GM11168 (cell line): Measurements from ENCODE around the gene PIK3C2G.
"Not testable (repeated sequence)": the region's sequence is repeated elsewhere in the genome, so short reads cannot be mapped to it uniquely, and the experiment has no call there.

Experiments
- in situ Hi-C: fragments of 300-500 bp; cut with MboI; formaldehyde crosslinking; loops from one replicate; pipeline ENCODE4 v1.12.0; 2022; ENCODE audit warnings: low sequenced_read_pairs; ENCODE audit not compliant: unreplicated experiment

PIK3C2G gene

DNA sequence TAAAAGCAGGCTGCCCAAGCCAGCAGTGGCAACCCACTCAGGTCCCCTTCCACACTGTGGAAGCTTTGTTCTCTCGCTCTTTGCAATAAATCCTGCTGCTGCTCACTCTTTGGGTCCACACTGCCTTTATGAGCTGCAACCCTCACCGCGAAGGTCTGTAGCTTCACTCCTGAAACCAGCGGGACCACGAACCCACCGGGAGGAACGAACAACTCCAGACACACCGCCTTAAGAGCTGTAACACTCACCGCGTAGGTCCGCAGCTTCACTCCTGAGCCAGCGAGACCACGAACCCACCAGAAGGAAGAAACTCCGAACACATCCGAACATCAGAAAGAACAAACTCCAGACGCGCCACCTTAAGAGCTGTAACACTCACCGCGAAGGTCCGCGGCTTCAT lies 239.4 kb downstream of the PIK3C2G start:
- in situ Hi-C loops = not testable (repeated sequence)

DNA sequence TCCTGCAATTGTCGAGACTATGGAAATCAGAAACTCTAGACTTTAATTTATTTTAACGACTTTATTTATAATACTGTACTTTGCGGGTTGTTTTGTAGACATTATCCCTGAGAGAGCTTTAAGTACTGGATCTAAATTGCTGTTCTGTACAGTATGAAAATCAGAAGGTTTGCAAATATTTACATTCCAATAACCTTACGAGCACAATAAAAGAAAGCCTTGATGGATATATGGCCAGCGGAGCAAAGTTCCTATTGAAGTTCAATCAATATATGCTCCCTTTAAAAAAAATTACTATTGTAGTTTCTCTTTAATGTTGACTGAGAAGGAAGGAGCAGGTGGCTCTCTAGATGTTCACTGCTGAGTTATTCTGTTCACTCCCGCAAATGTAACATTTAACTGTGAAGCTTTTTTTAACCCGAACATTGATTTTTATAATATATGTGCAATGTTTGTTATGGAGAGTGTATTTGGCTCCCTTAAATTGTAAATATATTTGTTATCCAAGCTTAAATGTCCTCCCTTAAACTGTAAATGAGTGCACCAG lies 241.2 kb downstream of the PIK3C2G start:
- in situ Hi-C loops = no loop called here

DNA sequence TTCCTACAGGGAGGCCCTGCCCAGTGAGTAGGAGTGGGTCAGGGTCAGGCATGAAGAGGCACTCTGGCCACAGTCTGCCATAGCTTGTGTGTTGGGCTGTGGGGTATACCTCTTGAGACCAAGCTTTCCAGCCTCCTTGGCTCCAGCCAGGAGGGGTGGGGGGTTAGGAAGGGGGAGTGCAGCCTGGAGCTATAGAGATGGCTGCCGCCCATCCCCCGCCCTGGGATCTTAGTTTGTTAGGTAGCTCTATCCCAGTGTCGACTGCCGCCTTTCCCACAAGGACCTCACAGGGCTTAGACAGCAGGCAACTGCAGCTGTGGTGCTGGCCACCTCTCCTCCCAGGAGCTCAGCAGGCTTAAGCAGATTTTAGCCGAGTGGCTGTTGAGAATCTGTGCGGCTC lies 260.1 kb downstream of the PIK3C2G start:
- in situ Hi-C loops = no loop called here

DNA sequence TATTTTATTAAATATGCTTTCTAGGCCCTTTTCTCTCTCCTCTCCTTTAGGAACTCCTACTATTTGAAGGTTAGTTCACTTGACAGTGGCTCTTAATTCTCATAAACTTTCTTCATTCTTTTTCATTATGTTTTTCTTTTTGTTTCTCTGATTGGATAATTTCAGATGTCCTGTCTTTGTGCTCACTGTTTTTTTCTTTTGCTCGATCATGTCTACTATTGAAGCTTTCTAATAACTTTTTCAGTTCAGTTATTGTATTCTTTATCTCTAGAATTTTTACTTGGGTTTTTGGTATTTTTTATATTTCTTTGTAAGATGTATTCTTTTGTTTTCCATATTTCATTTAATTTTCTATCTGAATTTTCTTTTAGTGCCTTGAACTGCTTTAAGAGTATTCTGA lies 261.5 kb downstream of the PIK3C2G start:
- in situ Hi-C loops = no loop called here

DNA sequence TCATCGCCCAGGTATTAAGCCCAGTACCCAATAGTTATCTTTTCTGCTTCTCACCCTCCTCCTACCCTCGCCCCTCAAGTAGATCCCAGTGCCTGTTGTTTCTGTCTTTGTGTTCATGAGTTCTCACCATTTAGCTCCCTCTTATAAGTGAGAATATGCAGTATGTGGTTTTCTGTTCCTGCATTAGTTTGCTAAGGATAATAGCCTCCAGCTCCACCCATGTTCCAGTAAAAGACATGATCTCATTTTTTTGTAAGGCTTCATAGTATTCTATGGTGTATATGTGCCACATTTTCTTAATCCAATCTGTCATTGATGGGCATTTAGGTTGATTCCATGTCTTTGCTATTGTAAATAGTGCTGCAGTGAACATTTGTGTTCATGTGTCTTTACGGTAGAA lies 281.2 kb downstream of the PIK3C2G start:
- in situ Hi-C loops = not testable (repeated sequence)

DNA sequence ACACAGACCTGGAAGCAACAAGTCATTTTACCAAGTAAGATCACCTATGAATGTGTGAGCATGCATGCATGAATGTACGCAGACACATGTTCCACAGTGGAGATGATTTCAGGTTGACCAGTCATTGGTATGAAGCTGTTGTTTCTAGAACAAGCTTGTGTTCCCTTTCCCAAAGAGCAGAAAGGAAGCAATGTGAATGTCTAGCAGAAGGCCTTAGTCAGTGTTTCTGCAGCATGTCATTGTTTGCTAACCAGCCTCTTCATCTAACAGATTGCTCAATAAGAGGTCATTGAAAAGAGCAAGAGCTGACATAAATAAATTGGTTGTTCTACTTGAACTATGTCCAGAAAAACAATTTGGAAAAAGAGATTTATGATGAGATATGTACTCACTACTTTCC lies 285.1 kb downstream of the PIK3C2G start:
- in situ Hi-C loops = no loop called here

DNA sequence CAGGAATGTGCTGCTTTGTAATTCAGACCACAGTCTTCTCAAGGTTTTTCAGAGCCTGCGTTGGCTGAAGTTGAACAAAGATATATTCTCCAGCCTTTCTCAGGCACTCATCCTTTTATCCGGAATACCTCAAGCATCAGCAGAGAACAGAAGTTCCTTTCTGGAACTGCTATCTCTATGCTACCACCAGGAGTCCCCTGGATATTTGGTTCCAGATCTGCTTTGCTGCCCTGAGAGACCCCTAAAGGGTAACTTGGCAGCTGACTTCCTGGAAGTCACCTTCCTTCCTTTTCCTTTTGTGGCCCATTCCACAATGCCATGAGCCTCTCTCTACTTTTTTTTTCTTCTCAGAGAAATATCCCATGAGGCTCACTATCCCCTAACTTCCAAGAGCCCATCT lies 288.3 kb downstream of the PIK3C2G start:
- in situ Hi-C loops = no loop called here

DNA sequence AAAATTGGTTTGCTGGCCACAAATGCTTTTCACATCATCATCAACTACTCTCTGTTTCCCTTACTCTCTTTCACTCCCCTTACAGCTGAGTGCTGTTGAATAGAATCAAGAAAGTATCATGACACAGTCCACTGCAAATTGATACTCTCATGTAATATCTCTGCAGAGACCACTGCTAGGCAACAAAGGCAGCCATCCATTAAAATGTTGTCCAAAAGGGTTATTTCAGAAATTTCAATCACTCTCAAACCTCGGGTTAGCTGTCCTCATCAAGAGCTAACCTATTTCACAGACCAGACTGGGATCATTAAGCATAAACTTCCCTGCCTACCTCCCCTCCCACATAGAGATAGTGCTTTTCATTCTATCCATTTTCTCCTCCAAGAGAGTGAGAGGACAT lies 289.8 kb downstream of the PIK3C2G start:
- in situ Hi-C loops = no loop called here

DNA sequence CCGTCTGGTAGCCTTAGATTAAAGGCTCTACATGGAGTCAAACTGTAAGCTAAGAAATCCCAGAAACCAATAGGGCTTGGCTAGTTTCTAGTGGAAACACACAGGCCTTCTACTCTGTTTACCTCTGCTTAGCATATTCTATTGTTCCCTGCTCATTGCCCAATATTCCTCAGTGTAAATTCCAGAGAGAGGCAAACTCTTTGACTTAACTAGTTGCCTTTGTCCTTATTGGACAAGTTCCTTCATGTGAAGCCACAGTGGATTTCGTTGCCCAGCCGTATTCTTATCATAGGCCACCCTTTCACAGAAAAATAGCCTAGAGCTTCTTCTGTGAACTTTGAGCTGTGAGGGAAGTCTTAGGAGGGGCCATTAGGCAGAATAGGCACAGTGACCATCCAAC lies 290.4 kb downstream of the PIK3C2G start:
- in situ Hi-C loops = no loop called here

DNA sequence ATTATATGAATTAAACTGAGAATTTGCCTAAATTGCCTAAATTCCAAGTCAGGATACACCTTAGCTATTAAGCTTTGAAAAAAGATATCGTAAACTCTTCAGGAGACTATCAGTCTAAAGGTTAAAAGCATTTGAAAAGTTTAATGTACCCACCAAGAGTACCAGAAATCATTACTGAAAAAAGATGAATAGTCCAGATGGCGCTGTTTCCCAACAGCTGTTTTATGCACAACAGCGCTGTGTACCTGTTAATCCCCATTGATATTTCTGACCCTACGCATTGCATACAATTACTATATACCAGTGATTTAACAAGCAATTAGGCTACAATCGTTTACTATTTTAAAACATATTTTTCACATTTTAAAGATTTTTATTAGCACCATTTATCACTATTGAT lies 291.5 kb downstream of the PIK3C2G start:
- in situ Hi-C loops = no loop called here

DNA sequence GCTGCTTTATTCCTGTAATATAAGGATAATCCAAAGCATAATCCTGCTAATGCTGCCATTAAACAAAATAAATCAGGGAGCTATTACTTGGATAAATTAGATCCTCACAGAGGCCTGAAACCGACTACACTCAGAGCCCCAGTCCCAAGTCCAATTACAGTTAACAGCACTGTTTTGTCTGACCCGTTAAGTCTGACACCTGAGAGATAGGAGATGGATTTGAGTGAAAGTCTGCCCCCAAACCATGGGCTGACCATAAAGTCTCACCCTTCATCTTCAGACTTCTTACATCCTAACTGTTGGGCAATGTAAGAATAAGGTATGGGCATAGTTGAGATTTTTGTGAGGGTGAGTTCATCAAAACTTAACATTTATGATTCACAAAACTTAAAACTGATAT lies 294.8 kb downstream of the PIK3C2G start:
- in situ Hi-C loops = no loop called here

DNA sequence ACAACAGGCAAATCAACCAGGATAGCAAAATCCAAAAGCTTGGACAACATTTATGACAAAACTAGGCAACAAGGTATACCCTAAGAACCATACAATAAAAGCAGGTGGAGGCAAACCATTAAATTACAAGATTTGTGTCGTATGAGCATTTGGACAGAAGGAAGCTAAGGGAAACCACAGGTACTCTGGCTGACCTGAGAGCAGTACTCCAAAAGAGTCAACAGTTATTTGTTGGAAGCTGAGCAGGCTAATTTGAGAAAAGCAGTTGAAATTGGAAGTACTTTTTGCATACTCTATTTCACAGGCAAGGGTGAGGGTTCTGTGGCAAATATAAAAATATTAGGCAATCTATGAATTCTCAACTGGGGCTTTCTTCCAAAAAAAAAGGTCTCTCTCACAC lies 297.9 kb downstream of the PIK3C2G start:
- in situ Hi-C loops = no loop called here

DNA sequence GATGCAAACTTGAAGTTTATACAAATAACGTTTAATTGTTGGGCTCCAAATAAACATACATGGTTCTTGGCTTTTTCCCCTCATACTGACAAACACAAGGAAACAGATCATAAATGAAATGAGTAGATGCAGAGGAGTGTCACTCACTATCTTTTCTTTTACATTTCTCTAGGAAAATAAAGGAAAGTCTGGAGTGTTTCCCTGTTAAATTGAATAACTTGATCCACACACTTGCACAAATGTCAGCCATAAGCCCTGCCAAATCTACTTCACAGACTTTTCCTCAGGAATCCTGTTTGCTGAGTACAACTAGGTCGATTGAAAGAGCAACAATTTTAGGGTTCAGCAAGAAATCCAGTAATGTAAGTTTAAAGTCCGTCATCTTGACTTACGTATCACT lies 301.2 kb downstream of the PIK3C2G start:
- in situ Hi-C loops = no loop called here

DNA sequence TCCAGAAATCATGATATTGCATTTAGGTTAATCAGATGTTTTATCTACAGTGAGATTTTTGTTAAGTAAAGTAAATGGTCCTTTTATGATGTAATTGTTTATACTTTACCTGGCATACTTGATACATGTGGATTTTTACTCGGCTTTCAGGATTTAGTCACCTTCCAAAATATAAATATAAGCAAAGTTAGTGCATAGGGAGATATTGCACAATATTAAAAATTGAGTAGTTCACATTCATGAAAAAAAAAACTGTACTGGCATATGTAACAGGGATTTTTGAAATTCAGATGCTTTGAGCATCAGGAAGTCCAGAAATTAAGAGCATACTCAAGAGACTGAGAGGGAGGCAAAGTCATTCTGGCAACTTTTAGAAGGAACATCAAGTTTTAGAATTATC lies 303.0 kb downstream of the PIK3C2G start:
- in situ Hi-C loops = no loop called here

DNA sequence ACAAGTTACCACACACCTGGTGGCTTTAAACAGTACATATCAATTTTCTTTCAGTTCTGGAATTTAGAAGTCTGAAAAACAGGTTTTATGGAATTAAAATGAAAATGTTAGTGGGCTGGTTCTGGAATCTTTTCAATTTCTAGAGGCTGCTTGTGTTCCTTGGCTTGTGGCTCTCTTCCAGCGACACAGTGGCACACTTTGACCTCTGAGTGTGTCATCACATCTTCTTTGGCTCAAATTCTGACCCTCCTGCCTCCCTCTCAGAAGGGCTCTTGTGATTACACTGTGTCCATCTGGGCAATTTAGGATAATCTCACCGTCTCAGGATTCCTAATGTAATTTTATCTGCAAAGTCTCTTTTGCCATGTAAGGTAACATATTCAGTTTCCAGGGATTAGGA lies 306.5 kb downstream of the PIK3C2G start:
- in situ Hi-C loops = no loop called here

DNA sequence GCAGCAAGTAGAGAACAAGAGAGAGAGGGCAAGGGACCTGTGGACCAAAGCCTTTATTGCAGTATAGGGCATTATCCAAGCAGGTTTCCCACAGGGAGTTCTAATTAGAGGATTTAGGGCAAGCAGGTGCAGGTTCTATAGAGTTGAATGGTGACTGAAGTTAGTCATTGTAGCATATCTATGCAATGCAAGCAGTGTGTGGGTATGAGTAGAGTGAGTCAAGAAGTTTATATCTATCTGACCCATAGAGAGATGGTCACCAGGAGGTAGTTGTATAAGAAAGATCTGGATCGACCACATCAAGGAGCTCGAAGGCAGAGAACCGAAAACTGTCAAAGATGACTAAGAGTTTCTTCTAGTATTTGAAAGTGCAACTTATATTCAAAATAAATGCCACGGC lies 309.2 kb downstream of the PIK3C2G start:
- in situ Hi-C loops = no loop called here

DNA sequence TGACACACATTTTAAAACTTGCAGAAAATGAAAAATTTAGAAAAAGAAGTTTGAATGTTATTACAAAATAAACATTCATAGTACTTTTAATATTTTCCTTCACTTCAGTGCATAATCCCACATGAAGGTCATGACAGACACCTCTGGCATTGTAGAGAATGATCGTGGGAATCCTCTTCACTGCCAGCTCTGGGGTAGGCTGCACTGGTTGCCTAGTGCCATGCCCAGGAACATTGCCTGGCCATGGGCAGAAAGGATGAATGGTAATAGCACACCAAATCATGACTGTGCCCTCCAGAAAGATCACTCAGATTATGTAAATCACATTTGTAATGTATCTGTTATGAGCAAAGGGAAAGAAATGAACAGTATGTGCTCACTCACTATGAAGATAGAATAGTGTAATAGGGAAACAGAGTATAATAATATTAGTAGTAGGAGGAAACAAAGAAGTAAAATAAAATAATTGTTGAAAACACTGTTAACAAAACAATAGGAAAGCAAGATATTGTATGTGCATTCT lies 314.8 kb downstream of the PIK3C2G start:
- in situ Hi-C loops = no loop called here

DNA sequence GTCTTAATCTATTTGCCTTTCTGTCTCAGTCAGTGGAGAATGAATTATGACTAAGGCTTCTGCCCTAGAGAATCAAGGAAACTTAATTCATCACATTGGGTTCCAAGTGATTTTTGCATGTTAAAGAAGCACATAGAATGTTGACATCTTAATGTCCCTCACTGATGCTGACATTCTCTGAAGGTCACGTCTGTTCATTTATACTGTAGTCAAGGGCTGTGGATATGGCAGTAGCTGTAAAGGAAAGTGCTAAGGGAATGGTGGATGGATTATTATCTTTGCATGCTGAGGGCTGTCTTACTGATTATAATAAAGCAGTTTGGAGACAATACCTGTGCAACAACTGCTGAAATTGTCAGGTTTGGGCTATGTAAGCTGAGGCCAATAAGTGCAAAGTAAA lies 315.3 kb downstream of the PIK3C2G start:
- in situ Hi-C loops = no loop called here

DNA sequence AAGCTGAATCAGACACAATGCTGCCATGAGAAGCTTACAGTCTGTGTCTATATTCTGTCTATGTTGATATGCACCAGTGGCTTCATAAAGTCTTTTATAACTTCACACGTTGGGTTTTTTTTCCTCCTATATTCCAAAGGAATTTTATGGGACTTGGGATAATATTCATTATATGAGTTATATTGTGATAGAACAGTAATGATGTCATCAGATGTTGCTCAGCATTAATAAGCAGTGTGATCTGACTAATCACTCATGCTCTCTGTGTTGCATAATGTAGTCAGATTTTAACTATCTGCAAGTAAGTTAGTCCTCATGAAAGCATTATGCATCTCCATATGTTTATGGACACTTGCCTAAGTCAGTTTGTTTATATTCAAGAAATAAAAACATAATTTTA lies 316.9 kb downstream of the PIK3C2G start:
- in situ Hi-C loops = no loop called here

DNA sequence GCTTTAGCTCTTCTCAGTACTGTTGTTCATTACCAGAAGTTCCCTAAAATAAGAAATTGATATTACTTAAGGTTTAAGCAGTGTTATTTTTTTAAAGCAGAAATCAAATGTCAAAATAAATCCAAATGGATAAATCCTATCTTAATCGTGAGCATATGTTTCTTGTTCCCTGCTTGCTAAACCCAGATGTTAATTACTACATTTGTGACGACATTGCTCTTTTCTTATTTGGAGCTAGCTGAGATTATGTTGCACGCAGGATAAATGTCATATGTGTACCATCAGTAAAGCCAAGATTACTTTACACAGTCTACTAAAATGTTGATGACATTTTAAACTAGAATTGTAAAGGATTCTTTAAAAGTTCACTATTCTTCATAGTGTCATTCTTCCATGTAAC lies 319.0 kb downstream of the PIK3C2G start:
- in situ Hi-C loops = no loop called here

DNA sequence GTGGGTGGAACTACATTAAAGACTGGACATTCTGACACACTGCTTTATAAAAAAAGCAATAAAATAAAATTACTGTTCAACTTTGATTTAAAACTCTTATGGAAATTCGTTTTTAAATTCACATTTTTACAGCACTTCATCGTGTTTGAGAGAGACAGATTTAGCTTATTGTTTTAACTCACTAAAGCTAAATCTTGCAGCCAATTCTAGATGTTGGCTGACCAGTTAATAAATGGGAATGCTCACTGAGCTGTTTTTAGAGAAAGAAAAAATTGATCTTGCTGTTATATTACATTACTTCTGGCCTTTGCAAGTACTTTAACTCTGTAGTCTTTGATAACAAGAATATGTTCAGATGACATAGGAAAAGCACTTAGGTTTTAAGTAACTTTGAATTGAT lies 319.4 kb downstream of the PIK3C2G start:
- in situ Hi-C loops = no loop called here

DNA sequence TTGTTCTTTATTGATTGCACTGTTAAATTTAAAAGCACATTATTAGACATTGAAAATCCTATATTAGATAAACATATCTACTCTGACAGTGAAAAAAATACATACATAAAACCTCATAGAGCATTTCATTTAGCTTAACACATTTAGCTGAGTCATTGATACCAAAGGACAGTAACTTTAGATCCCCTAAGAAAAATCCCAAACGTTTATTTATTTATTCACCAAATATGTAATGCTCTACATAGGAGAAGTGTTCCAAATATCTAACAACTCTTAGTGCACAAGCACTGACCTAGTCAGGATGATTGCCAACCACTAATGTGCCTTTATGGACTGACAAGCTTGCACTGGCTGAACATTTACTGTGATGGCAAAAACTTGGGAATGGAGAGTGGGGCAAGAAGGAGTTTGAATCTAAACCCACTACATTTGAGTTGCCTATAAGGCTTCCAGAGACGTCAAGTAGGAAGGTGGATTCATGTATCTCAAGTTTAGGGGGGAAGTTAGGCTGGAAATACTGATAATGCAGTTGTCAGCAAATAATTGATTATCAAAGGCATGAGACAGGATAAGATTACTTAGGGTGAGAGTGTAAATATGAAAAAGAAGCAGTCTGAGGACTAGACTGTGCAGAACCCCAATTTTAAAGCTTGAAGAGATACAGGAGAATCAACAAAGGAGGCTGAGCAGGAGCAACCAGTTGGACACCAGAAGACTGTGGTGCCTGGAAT lies 320.1 kb downstream of the PIK3C2G start:
- in situ Hi-C loops = no loop called here
